H1 (cell line): ENCODE data around the gene MEST. TPM values are rescaled to one million over a fixed set of nuclear protein-coding genes. Genes with fewer than 3 reads are reported as not detected.

Source experiments
- CTCF ChIA-PET: fragments of 300-600 bp; sonication (Branson Sonifier 250); formaldehyde crosslinking; loops from one replicate; lab custom pipeline; 2021; ENCODE audit not compliant: partially characterized antibody; lab: Charles Lee
- POLR2A ChIA-PET: fragments of 300-600 bp; sonication (Branson Sonifier 250); formaldehyde crosslinking; loops from one replicate; lab custom pipeline; 2021; ENCODE audit warnings: inconsistent platforms; ENCODE audit not compliant: partially characterized antibody; lab: Charles Lee
- DNase-seq, 2 experiments: peaks; one replicate each; pipeline versions ENCODE4 v3.0.0 to v3.0.0-alpha.2; 2010 to 2022; ENCODE audit warnings: low spot score in 2 of 2, low read depth in 1 of 2, mixed read lengths in 1 of 2
- FAIRE-seq: peaks from 2 replicates; lab custom pipeline; 2011; peaks lifted over from hg19 to GRCh38; lab: Jason Lieb, UNC
- H2AFZ ChIP-seq: 2 replicates; pipeline ENCODE4 v1.8.1; 2012; ENCODE audit warnings: low read length, inconsistent platforms
- H2AK5ac ChIP-seq: 2 replicates; pipeline ENCODE4 v1.6.1; 2013; ENCODE audit warnings: low read depth, low read length
- H2BK120ac ChIP-seq: replicated peaks from 2 replicates; pipeline ENCODE3; 2013; ENCODE audit warnings: low read depth, low read length, inconsistent platforms
- H2BK12ac ChIP-seq: 2 replicates; pipeline ENCODE4 v1.6.1; 2013; ENCODE audit warnings: low read depth, low read length
- H2BK15ac ChIP-seq: 2 replicates; pipeline ENCODE4 v1.6.1; 2013; ENCODE audit warnings: low read length
- H2BK20ac ChIP-seq: 2 replicates; pipeline ENCODE4 v1.6.1; 2013; ENCODE audit warnings: low read length
- H2BK5ac ChIP-seq: 2 replicates; pipeline ENCODE4 v1.6.1; 2013; ENCODE audit warnings: low read depth, low read length
- H3K14ac ChIP-seq: 2 replicates; pipeline ENCODE4 v1.6.1; 2013; ENCODE audit warnings: inconsistent platforms; ENCODE audit not compliant: insufficient read length
- H3K18ac ChIP-seq: 2 replicates; pipeline ENCODE4 v1.6.1; 2013; ENCODE audit warnings: low read length; ENCODE audit errors: extremely low read depth
- H3K23ac ChIP-seq: 2 replicates; pipeline ENCODE4 v1.6.1; 2013; ENCODE audit warnings: inconsistent platforms; ENCODE audit not compliant: insufficient read length
- H3K23me2 ChIP-seq: 2 replicates; pipeline ENCODE4 v1.6.1; 2013; ENCODE audit warnings: low read depth, low read length
- H3K27ac ChIP-seq: 2 replicates; pipeline ENCODE4 v1.6.1; 2011; ENCODE audit warnings: low read depth, low read length, inconsistent platforms
- H3K27me3 ChIP-seq, 4 experiments: replicated peaks in 1 of 4; 1 replicate in 1 of 4; 2 replicates in 3 of 4; pipeline versions ENCODE4 v1.6.1 to v1.8.1; 2011 to 2013; ENCODE audit warnings: low read length in 3 of 4, mild to moderate bottlenecking in 3 of 4, inconsistent platforms in 2 of 4, mixed read lengths in 2 of 4, moderate library complexity in 1 of 4; ENCODE audit not compliant: control insufficient read depth in 3 of 4, insufficient read depth in 3 of 4; ENCODE audit errors: extremely low read depth in 1 of 4
- H3K36me3 ChIP-seq, 4 experiments: 2 replicates each; pipeline versions ENCODE4 v1.6.1 to v1.8.1; 2011 to 2013; ENCODE audit warnings: mild to moderate bottlenecking in 4 of 4, low read length in 3 of 4, moderate library complexity in 2 of 4, control low read depth in 1 of 4, inconsistent platforms in 1 of 4; ENCODE audit not compliant: insufficient read depth in 4 of 4, control insufficient read depth in 2 of 4
- H3K4ac ChIP-seq: replicated peaks from 2 replicates; pipeline ENCODE3; 2013; ENCODE audit warnings: low read length, low read depth, mixed read lengths, inconsistent platforms; ENCODE audit not compliant: insufficient read length
- H3K4me1 ChIP-seq, 4 experiments: replicated peaks in 1 of 4; 1 replicate in 1 of 4; 2 replicates in 3 of 4; pipeline versions ENCODE4 v1.6.1 to v1.8.1; 2011 to 2013; ENCODE audit warnings: low read length in 3 of 4, inconsistent platforms in 2 of 4, mixed read lengths in 1 of 4; ENCODE audit not compliant: insufficient read depth in 4 of 4, control insufficient read depth in 3 of 4
- H3K4me2 ChIP-seq, 2 experiments: 2 replicates each; pipeline versions ENCODE4 v1.6.1 to v1.8.1; 2011 to 2013; ENCODE audit warnings: low read depth in 2 of 2, low read length in 2 of 2, control low read depth in 1 of 2, inconsistent platforms in 1 of 2, mild to moderate bottlenecking in 1 of 2; ENCODE audit not compliant: insufficient read depth in 1 of 2
- H3K4me3 ChIP-seq, 4 experiments: fragments of 200-600, 300-600 bp in 1 of 4; sonication (generic), shearing (Covaris generic), sonication (Bioruptor Twin) in 1 of 4; 2 replicates each; pipeline versions ENCODE4 v1.5.1 to v1.8.1; 2011 to 2016; ENCODE audit warnings: low read length in 4 of 4, low read depth in 3 of 4, control low read depth in 2 of 4, inconsistent platforms in 2 of 4, mild to moderate bottlenecking in 2 of 4, mixed read lengths in 1 of 4, moderate library complexity in 1 of 4; ENCODE audit not compliant: insufficient read depth in 2 of 4; ENCODE audit errors: extremely low read depth in 1 of 4
- H3K56ac ChIP-seq: replicated peaks from 2 replicates; pipeline ENCODE3; 2013; ENCODE audit warnings: low read depth, mild to moderate bottlenecking, mixed read lengths, low read length, inconsistent platforms; ENCODE audit not compliant: insufficient read length
- H3K79me1 ChIP-seq: 2 replicates; pipeline ENCODE4 v1.6.1; 2013; ENCODE audit warnings: low read depth, low read length, control low read depth
- H3K79me2 ChIP-seq, 2 experiments: 2 replicates each; pipeline versions ENCODE4 v1.6.1 to v1.8.1; 2012 to 2013; ENCODE audit warnings: low read length in 2 of 2, mild to moderate bottlenecking in 2 of 2, inconsistent platforms in 1 of 2; ENCODE audit not compliant: insufficient read depth in 2 of 2, control insufficient read depth in 1 of 2
- H3K9ac ChIP-seq, 4 experiments: replicated peaks in 1 of 4; 1 replicate in 1 of 4; 2 replicates in 3 of 4; pipeline versions ENCODE4 v1.6.1 to v1.8.1; 2011 to 2013; ENCODE audit warnings: low read depth in 3 of 4, low read length in 3 of 4, control low read depth in 2 of 4, mild to moderate bottlenecking in 2 of 4, moderate library complexity in 2 of 4, inconsistent platforms in 1 of 4; ENCODE audit errors: extremely low read depth in 1 of 4
- H3K9me3 ChIP-seq, 2 experiments: 2 replicates each; pipeline versions ENCODE4 v1.6.1 to v1.8.1; 2012 to 2013; ENCODE audit warnings: mild to moderate bottlenecking in 2 of 2, moderate library complexity in 2 of 2, control low read depth in 1 of 2, inconsistent platforms in 1 of 2, low read depth in 1 of 2, low read length in 1 of 2, mixed read lengths in 1 of 2; ENCODE audit not compliant: insufficient read depth in 2 of 2
- H4K20me1 ChIP-seq, 2 experiments: replicated peaks in 1 of 2; 2 replicates each; pipeline versions ENCODE3 to v1.8.1; 2011 to 2013; ENCODE audit warnings: inconsistent platforms in 2 of 2, low read length in 2 of 2, mild to moderate bottlenecking in 1 of 2; ENCODE audit not compliant: insufficient read depth in 2 of 2, control insufficient read depth in 1 of 2
- H4K5ac ChIP-seq: 2 replicates; pipeline ENCODE4 v1.6.1; 2013; ENCODE audit warnings: low read length, low read depth, mixed read lengths, inconsistent platforms; ENCODE audit not compliant: insufficient read length
- H4K8ac ChIP-seq: 2 replicates; pipeline ENCODE4 v1.8.0; 2013; ENCODE audit warnings: mild to moderate bottlenecking, moderate library complexity, low read length, inconsistent platforms; ENCODE audit not compliant: insufficient read depth; ENCODE audit errors: extremely low read depth
- H4K91ac ChIP-seq: replicated peaks from 2 replicates; pipeline ENCODE3; 2013; ENCODE audit warnings: low read length, mixed read lengths, inconsistent platforms; ENCODE audit not compliant: insufficient read length
- PHF8 ChIP-seq: fragments of 200-600 bp; sonication (generic); conservative IDR thresholded peaks from 2 replicates; pipeline ENCODE4 v1.7.1; 2012; ENCODE audit warnings: low read depth, mild to moderate bottlenecking, inconsistent platforms, low read length, moderate library complexity
- WGBS, 2 experiments: shearing (Covaris generic) in 1 of 2; methylation state at CpG; one replicate each; pipeline versions ENCODE4 v1.1.6 to v1.1.7; 2013 to 2015; ENCODE audit warnings: low lambda C conversion rate in 2 of 2, mixed read lengths in 2 of 2, inconsistent platforms in 1 of 2, low coverage in 1 of 2, missing lambda C conversion rate in 1 of 2; ENCODE audit not compliant: insufficient replicate concordance in 2 of 2, insufficient coverage in 1 of 2, insufficient read length in 1 of 2; ENCODE audit errors: extremely low coverage in 1 of 2, missing lambda C conversion rate in 1 of 2; 5-methylcytosine and 5-hydroxymethylcytosine counted together
- polyA plus RNA-seq, 7 experiments: library from polyadenylated mRNA; depleted of rRNA in 3 of 7; stranded (reverse) in 5 of 7; unstranded in 2 of 7; fragments of >200 nt in 5 of 7; fragments of 200-250 nt in 2 of 7; gene quantifications; 1 replicate in 5 of 7; 2 replicates in 1 of 7; 4 replicates in 1 of 7; pipeline versions ENCODE4 v1.2.1 to v1.2.3, GENCODE V29; 2011 to 2013; ENCODE audit warnings: missing spikeins in 2 of 7, mixed read lengths in 2 of 7
- total RNA-seq: library from RNA; stranded (reverse); fragmentation: NEBNext Ultra II Directional; extraction: Animal tissue kit (Norgen Biotek cat#: 25700); gene quantifications from 2 replicates; pipeline ENCODE4 v1.2.1, GENCODE V29; 2021

The MEST gene
- total and polyA plus RNA-seq, 2 of the 8 experiments (the other 6 are each of a cell fraction or from before 2014, with no cell fraction given) = 176 to 269 TPM

DNA sequence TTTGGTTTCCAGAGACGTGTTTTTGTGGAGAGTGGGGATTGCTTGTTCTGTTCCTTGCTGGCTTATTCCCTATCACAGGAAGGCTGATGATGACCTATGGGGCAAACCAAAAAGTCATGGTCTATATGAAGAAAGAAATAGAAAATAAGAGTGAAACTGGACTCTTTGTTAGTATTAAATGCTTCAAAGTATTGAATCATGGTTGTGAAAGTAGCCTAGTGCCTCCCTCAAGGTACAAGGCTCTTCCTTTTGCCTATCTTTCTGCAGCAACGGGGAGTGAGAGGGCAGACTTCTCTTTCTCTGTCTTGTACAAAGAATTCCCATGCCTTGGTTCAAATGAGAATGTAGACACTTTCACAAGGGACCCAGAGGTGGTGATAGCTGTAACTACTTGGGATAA, 9.0 kb downstream of the MEST start:
- Histone ChIP-seq H2BK12ac (no peak overlapping the region), H2AFZ (no peak overlapping the region), H3K79me2 (0 out of 4 replicates have a peak, but pooled peaks cover 0 to 2% of the 10 kb centered on the region in 2 experiments), H2BK20ac (no peak overlapping the region), H3K27me3 (no peaks in the 10 kb centered on the region), H3K36me3 (peaks cover 21 to 89% (median 63%) of the 10 kb centered on the region in 4 experiments), H3K79me1 (no peaks in the 10 kb centered on the region), H2BK15ac (no peak overlapping the region), H3K27ac (no peak overlapping the region), H4K91ac (no peak overlapping the region), H3K23ac (no peak overlapping the region), H3K4me1 (no peaks in the 10 kb centered on the region), H4K8ac (no peak overlapping the region), H2BK5ac (no peak overlapping the region), H4K20me1 (peaks cover 0 to 2% of the 10 kb centered on the region in 2 experiments), H3K23me2 (no peaks in the 10 kb centered on the region), H3K14ac (no peak overlapping the region), H3K18ac (no peak overlapping the region), H3K4me2 (no peak overlapping the region), H3K9ac (no peak overlapping the region), H2BK120ac (no peak overlapping the region), H3K9me3 (no peaks in the 10 kb centered on the region), H3K56ac (no peak overlapping the region), H2AK5ac (no peak overlapping the region), H3K4me3 (no peak overlapping the region)
- CTCF ChIA-PET = interaction anchor here (1.0 kb wide), 1 partner anchor 10 kb away, joined by 3 read pairs; no protein-coding TSS in a partner anchor
- FAIRE-seq = no peak
- DNase-seq = no peak
- WGBS, 2 experiments = 46% methylated on average over 2 of the region's 2 CpGs; no CpG with 5 or more reads in 1 of the 2 experiments
- no peak for TF ChIP-seq PHF8
- TF ChIP-seq, all 59 proteins: peak for 0
- POLR2A ChIA-PET = interaction anchor here (1.8 kb wide), 1 partner anchor 8 kb away, joined by 5 read pairs; no protein-coding TSS in a partner anchor
- H3K4ac ChIP-seq = no peak overlapping the region
- H4K5ac ChIP-seq = no peak overlapping the region
